Activated CD4-positive, CD25-positive, alpha-beta regulatory T cell (primary cell): ENCODE measurements around the gene TBC1D9B.

ENCODE experiments used
- DNase-seq, 4 experiments: peaks; one replicate each; lab custom pipeline; 2025; lab: John Stamatoyannopoulos, UW

The TBC1D9B gene

GRCh38 chr5:179906795-179907555 is 722 bp downstream of the TBC1D9B start:
- DNase-seq: no peak

GRCh38 chr5:179906294-179906794 is 1.4 kb downstream of the TBC1D9B start:
- no peak for DNase-seq

DNA sequence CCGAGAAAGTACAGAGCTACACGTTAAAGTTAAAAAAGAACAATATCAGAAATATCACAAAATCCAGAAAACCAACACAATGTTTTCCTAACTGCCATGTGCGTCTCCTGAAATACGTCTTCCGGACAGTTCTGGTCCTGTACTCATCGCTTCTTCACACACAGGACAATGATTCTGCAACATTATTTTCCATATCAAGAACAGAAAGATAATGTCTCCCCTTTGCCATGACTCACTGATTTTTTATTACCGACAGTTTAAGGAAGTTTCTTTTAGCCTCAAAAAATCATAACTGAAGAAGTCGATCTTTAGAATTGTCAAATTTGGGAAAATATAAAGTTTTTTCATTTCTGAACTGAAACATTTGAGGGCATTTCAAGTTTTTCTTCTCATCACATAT is 2.5 kb downstream of the TBC1D9B start:
- no peak for DNase-seq

DNA sequence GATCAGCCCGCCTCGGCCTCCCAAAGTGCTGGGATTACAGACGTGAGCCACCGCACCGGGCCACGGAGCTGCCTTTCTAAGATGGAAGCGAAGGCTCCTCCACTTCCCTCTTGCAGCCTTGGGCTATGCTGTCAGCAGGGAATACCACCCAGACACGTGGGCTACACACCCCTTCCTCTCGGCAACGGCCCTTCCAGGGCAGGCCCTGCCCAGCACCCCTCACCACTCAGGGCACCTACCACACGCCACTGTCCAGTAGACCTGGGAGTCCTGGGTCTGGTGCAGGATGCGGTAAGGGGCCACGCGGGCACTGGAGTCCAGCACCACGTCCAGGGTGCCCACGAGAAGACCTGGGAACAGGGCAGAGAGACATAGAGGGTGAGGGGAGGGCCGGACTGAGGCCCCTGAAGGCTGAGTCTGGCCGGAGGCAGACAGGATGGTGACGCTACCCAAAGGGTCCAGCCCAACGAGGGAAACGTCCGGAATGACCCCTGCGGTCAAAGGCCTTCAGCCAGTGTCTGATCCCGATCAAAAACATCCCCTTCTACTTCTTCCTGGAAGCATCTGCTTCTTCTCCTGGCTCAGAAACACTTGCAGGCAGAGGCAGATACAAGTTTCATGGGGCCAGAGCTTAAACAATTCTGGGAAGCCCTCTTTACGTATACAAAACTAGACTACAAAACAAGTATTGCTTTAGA is 3.1 kb downstream of the TBC1D9B start:
- DNase-seq: no peak

DNA sequence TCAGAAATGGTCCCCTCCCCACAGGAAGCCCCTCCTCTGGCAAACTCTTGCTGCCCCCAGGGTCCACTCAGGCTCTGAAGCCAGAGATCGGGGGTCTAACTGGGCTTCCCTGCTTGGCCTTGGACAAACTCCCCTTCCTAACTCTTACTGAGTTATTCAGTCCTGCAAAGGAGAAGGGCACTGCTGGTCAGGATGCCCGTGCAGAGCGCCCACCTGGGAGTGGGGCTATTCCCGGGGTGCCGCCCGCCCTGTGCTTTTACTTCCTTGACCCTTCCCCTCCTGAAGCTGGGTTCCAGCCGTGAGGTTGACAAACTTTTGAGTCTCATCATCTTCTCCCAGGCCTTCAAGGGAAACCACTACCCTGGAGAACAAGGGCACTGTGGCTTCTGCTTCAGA is 4.9 kb downstream of the TBC1D9B start:
- no peak for DNase-seq

DNA sequence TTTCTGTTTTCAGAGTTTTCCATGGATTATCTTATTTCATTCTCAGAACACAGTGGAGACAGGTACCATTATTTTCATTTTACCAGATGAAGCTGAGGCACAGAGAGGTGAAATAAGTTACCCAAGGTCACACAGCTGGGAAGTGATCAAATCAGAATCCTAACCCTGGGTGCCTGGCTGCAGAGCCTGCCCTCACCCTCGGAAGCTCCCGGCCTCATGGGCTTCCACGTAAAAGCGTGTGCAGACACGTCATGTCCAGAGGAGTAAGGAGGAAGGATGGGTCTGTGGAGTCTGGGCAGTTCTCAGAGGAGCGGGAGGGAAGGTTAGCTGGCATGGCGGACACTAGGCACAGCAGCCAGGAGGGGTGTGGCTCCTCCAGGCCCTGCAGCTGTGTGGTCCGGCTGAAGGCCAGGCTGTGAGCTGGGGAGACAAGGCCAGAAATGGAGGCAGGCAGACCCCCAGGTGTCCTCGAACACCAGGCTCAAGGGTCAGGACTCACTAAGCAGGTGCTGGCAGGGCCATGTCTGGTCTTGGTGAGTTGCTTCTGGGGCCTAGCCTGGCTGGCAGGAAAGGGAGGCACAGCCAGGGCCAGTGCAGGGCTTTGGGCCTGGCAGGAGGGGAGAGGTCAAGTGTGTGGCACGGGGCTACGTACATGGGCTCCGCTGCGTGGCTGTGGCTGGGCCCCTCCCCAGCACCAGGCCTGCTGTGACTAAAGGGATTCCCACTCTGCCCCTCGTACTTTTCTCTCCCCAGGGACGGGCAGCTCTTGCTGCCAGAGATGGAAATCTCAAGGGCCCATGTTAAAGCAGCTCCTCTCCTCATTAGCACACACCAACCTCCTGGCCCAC is 5.6 kb downstream of the TBC1D9B start:
- no peak for DNase-seq

DNA sequence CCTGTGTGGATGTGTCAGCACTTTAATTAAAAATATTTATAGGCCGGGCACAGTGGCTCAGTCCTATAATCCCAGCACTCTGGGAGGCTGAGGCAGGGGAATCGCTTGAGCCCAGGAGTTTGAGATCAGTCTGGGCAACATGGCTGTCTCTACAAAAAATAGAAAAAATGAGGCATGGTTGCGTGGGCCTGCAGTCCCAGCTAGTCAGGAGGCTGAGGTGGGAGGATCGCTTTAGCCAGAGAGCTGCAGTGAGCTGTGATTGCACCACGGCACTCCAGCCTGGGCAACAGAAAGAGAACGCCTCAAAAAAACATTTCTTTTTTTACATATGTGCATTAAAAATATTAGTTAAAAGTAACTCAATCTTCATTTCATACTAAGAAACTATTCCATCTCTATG is 6.2 kb downstream of the TBC1D9B start:
- no peak for DNase-seq

- DNase-seq: no peak
These were observed 7.0 kb downstream of the TBC1D9B start for GRCh38 chr5:179900711-179901110.

DNA sequence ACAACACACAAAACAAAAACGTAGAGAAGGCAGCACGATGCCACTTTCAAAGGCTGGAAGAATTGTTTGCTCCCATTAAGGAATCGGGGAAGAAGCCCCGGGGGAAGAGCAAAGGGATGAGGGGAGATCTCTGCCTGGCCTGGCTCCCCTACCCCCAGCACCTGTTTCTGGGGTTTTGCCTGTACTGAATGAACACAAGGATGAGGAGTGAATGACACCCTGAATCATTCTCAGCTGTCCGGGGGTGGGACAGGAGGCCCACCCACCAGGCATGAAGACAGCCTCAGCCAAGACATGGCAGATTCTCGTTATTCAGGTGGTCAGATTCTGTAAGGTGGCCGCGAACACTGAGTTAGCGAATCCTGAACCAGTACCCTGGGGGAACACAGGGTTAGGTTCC is 7.5 kb downstream of the TBC1D9B start:
- no peak for DNase-seq

- DNase-seq: no peak
These were observed 11.8 kb downstream of the TBC1D9B start for GRCh38 chr5:179895861-179896260.

GRCh38 chr5:179893958-179894895 is 13.5 kb downstream of the TBC1D9B start:
- no peak for DNase-seq

DNA sequence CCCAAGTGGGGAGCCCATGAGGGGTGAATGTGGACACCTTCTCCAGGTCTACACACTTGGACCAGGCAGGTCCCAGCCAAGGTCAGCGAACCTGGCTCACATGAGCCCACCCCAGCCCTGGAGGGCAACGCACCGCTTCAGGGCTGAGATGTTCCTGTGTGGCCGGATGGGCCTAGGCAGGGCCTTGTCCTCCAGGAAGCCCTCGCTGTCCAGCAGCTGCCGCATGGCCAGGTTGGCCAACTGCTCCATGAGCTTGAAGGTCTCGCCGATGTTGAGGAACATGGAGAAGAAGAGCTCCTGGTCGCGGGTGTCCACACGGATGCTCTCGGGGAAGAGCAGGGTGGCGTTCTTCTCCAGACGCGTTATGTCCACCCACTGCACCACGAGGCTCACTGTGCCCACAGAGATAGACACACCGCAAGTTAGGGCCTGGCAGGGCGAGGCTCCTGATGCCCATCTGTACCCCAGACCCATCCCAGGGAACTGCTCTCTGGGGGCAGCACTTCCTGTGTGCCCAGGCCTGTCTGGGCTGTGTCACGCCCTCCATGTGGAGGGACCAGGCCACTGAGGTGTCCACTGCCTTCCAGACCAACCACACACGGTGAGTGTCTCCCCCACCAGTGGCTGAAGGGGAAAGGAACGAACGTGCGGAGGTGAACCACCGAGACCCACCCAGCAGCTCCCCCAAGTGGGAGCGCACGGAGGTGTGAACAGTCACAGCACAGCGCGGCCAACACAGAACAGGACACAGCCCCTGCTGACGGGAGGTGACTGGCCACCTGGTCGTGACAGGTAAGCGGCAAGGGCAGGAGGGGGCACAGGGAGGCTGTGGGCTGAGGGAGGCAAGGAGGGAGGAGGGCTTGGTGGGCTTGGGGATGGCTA is 14.4 kb downstream of the TBC1D9B start:
- DNase-seq: no peak

DNA sequence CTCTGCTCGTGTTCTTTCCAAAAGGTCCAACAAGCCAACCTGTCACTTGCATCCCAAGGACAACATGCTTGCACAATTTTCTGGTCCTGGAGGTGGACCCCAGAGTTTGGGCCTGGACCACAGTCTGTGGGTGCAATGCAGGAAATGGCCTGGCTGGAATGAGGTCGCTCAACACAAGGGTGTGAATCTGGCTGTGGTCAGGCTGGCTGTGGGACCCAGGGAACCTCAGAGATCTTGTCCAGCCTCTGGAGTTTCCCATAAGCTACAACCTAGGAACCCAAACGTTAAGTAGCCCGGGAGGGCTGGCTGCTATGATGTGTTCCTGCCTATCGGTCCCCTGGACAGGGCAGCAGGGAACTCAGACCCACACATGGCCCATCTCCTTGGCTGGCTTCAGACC is 15.4 kb downstream of the TBC1D9B start:
- no peak for DNase-seq

DNA sequence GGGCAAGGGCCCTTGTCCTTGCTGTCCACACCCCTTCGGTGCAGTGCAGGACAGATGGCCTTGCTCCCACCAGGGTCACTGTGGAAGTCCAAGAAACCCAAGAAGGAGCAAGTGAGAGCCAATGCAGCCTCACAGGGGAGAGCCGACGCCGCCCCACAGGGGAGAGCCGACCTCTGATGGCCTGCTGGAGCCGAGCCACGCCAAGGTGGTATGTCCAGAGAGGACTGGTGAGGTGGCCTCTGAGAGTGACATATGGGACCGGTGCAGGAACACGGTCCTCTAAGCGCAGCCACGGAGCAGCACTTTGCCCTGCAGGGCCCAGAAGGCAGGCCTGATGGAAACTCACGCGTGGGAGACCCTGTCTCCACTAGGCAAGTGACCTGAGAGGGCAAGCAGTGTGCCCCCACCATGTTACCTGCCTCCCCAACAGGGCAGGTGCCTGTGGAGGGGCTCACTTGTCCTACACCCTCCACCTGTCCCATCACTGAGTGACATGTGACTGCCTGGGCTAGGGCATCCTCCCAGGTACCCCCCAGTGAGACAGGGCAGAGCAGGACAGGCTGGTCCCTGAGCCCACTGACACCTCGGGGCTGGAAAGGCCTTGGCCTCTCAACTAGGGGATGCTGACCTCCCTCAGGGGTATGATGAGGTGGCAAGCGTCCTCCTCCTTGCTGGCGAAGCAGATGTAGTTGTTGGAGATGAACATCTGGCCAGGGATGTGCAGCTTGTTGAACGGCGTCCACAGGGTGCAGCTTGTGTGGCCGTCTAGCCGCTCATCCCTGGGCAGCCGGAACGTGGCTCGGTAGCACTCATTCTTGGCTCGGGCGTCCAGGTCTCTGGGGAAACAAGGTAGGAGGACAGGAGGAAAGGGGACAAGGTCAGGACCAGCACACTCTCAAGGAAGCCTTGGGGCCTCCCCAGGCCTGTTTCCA is 16.7 kb downstream of the TBC1D9B start:
- no peak for DNase-seq

DNA sequence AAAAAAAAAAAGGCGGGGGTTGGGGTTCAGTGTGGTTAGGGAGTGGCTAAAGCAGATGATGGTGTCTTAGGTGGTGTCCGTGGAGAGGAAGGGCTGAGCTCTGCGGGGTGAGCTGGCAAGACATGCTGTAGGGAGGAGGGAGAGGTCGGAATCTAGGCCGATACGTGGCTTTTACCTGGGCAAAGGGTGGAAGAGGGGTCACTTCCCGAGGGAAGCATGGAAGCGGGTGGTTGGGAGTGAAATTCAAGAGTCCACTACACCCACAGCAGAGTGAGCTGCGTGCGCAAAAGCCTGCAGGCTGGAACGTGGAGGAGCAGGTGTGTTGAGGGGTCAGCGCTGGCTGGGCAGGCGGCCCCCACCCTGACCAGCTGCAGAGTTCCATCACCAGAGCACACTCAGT is 17.8 kb downstream of the TBC1D9B start:
- no peak for DNase-seq

GRCh38 chr5:179887802-179888201 is 19.9 kb downstream of the TBC1D9B start:
- no peak for DNase-seq

DNA sequence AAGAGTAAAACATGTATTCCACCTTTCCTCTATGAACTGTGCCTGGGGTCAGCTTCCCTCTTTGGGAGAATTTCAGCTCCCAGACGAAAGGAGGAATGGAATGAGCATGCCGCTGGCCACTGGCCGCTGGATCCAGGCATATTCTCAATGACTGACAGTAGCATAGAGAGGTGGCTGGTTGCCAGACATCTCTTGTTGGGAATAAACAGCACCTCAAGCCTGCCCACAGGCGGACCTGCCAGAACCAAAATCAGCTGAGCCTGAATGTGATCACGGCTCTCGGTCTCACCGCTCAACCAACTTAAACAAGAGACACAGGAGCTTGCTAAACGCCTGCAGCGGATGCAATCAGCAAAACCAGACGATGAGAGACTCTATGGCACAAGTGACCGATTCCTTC is 20.6 kb downstream of the TBC1D9B start:
- no peak for DNase-seq

- no peak for DNase-seq
These were observed 21.3 kb downstream of the TBC1D9B start for GRCh38 chr5:179886190-179886911.
